AG04450 (cell line): ENCODE data around the gene MPHOSPH6. TPM values are rescaled to one million over a fixed set of nuclear protein-coding genes. Genes with fewer than 3 reads are reported as not detected.

ENCODE experiments used
- CTCF ChIA-PET: fragments of 300-600, 350-600 bp; formaldehyde crosslinking; extraction: SDS; loops from one replicate; lab custom pipeline; 2022; ENCODE audit warnings: antibody characterized with exemption, inconsistent platforms; lab: Charles Lee
- POLR2A ChIA-PET: fragments of 350-600 bp; formaldehyde crosslinking; extraction: SDS; loops from one replicate; lab custom pipeline; 2021; ENCODE audit warnings: antibody characterized with exemption, inconsistent platforms; lab: Yijun Ruan, JAX
- DNase-seq: peaks from one replicate; pipeline ENCODE4 v3.0.0-alpha.2; 2011; ENCODE audit warnings: low read depth, low spot score
- H3K27ac ChIP-seq: one replicate; pipeline ENCODE4 v1.5.1; 2012; ENCODE audit warnings: low read depth, low read length, control low read depth
- H3K27me3 ChIP-seq: one replicate; pipeline ENCODE4 v1.6.0; 2012; ENCODE audit warnings: low read length; ENCODE audit not compliant: control insufficient read depth, insufficient read depth
- H3K4me3 ChIP-seq: 2 replicates; pipeline ENCODE4 v1.5.1; 2011; ENCODE audit warnings: mild to moderate bottlenecking, low read depth, low read length, control low read depth
- H3K9me3 ChIP-seq: 2 replicates; pipeline ENCODE4 v1.5.1; 2012; ENCODE audit warnings: low read length; ENCODE audit not compliant: control insufficient read depth, insufficient read depth
- polyA plus RNA-seq: library from polyadenylated mRNA; depleted of rRNA; stranded (reverse); fragments of >200 nt; gene quantifications from 2 replicates; pipeline ENCODE4 v1.2.3, GENCODE V29; 2011
- TF ChIP-seq, protein P1 (sequence below): IDR thresholded peaks from 2 replicates; pipeline ENCODE4 v1.5.1; 2011; ENCODE audit warnings: low read depth, low read length, control low read depth, inconsistent platforms

Gene MPHOSPH6
- polyA plus RNA-seq, 1 experiment: 36.7 TPM

DNA sequence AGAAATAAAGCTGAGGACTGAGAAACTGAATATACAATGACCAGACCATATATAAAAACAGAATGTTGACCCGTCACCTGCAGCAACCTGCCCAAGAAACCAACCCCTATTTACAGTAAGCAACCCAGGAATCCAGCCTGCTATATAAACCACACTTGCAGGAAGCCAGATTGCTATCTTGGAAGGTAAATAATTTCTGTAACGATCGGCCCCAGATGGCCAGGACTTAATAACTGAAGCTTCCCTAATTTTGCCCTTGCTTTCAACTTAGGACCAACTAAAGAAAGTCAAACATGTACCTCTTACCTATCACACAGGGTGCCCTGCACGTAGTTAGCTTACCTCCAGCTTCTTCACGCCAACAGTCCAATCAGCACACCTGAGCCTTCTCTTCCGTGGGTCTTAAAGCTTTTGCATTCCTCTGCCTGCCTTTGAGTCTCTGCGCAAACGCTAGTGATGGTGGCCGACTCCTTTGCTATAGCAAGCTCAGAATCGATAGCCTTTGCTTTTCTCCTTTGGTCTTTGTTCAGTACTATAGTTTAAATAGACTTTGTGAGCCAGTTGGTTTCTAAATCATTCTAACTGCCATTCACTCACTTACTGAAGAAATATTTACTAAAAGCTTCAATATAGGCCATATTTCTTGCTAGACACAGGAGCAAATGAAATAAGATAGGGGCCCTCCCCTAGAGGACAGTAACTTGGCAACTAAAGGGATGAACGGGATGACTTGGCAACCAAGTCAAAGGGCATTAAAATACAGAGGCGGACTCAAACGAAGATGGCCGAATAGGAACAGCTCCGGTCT lies 31.3 kb downstream of the MPHOSPH6 start:
- DNase-seq: no peak
- H3K27ac ChIP-seq: no peak overlapping the region
- H3K9me3 ChIP-seq: no peaks in the 10 kb centered on the region
- no peaks in the 10 kb centered on the region for H3K27me3 ChIP-seq
- ChIA-PET POLR2A (no interaction called here), CTCF (no interaction called here)
- no peak overlapping the region for H3K4me3 ChIP-seq
- TF ChIP-seq, protein P1, sequence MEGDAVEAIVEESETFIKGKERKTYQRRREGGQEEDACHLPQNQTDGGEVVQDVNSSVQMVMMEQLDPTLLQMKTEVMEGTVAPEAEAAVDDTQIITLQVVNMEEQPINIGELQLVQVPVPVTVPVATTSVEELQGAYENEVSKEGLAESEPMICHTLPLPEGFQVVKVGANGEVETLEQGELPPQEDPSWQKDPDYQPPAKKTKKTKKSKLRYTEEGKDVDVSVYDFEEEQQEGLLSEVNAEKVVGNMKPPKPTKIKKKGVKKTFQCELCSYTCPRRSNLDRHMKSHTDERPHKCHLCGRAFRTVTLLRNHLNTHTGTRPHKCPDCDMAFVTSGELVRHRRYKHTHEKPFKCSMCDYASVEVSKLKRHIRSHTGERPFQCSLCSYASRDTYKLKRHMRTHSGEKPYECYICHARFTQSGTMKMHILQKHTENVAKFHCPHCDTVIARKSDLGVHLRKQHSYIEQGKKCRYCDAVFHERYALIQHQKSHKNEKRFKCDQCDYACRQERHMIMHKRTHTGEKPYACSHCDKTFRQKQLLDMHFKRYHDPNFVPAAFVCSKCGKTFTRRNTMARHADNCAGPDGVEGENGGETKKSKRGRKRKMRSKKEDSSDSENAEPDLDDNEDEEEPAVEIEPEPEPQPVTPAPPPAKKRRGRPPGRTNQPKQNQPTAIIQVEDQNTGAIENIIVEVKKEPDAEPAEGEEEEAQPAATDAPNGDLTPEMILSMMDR: no peak

DNA sequence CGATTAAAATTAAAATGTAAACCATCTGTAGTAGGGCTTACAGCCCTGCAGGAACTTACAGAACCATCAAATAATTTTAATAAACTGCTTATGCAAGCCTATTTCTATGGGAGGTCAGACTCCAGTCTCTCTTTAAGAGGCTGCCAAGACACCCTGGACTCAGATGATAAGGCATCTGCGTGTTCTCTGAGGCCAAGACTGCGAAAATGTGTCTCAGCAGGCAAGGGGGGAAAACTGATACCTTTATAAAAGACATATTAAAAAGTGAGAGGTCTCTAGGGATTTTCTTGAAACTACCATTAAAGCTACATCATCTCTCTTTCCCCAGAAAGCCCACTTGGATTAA lies 32.2 kb downstream of the MPHOSPH6 start:
- H3K27me3 ChIP-seq: no peaks in the 10 kb centered on the region
- DNase-seq: no peak
- CTCF ChIA-PET: no interaction called here
- TF ChIP-seq, protein P1: no peak
- no peak overlapping the region for H3K4me3 ChIP-seq
- POLR2A ChIA-PET: no interaction called here
- H3K9me3 ChIP-seq: no peaks in the 10 kb centered on the region
- no peak overlapping the region for H3K27ac ChIP-seq

DNA sequence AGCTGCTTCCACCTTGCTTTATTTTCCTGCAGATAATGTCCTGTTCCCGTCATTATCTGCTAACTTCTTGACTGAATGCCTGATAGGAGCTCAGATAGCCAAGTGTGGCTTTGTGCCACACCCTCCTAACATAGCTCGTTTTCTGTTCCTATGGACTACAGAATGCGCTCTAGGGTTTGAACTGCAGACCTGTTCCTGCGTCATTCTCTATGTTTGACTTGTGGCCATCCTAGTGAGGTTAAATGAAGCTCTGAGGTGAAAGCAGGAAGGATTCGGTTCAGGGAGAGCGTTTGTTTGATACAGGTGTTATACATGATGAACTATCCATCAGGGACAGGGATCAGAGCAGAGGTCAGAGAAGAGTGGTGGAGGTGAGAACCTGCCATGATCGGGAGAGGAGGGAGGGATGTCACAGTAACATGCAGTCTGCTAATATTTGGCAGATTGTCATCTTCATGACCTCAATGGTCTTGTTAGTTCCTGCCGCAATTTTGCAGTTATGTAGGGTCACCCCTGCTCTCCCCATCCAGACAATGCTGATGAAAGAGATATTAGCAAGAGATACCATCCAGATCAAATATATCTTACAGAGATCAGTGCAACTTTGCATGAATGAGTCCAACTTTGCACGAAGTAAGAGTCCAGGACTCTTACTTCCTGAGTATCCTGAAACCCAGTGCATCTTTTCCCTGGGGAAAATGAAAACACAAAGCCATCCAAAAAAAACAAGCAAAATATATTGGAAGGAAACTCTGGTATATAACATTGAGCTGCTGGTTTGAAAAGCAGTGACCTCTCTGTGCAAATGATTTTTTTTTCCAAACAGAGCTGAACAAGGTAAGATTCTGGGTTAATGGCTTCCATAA lies 32.8 kb downstream of the MPHOSPH6 start:
- TF ChIP-seq, protein P1: no peak
- Histone ChIP-seq H3K27ac (no peak overlapping the region), H3K27me3 (no peaks in the 10 kb centered on the region), H3K4me3 (no peak overlapping the region), H3K9me3 (no peaks in the 10 kb centered on the region)
- ChIA-PET CTCF (no interaction called here), POLR2A (no interaction called here)
- no peak for DNase-seq

DNA sequence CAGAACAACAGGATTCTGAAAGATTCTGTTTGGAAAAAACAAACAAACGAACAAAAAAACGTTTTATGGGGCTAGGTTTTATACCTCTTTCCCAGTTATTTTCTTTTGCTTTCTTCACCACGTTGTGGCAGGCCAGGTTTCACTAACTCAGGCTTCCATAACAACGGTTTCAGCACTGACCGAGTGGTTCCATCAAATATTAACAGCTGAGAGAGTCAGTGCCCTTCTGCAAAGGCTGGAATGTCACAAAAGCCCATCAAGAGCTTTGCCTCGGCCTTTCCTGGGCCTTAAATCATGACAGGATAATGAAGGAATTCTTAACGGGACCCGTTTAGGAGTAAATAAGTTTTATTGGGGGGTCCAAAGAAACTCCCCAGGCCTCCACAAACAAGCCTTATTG lies 34.2 kb downstream of the MPHOSPH6 start:
- TF ChIP-seq, protein P1: no peak
- Histone ChIP-seq H3K27me3 (no peaks in the 10 kb centered on the region), H3K9me3 (no peaks in the 10 kb centered on the region), H3K4me3 (no peak overlapping the region), H3K27ac (no peak overlapping the region)
- ChIA-PET CTCF (no interaction called here), POLR2A (no interaction called here)
- no peak for DNase-seq

DNA sequence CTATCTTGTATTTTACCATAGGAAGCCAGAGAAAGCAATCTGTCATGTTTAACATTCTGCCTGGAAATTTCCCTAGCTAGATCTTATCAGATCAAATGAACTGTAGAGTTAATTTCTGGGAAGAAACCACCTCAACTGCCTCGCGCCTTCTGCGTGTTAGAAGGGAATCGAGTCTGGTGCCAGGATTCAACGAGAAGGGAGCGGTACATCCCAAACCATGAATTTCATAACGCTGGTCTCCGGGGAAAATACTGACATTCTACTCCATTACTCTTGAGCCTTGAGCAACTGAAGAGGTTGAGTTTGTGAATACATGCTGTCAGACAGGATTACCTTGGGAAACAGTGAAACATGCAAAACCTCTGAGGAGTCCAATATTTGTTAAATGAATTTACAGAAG lies 35.2 kb downstream of the MPHOSPH6 start:
- ChIA-PET POLR2A (no interaction called here), CTCF (no interaction called here)
- no peaks in the 10 kb centered on the region for H3K27me3 ChIP-seq
- no peaks in the 10 kb centered on the region for H3K9me3 ChIP-seq
- H3K4me3 ChIP-seq: no peak overlapping the region
- DNase-seq: no peak
- H3K27ac ChIP-seq: no peak overlapping the region
- TF ChIP-seq, protein P1: no peak
